ENCODE results near the gene TENM4.
"Not testable (repeated sequence)": the region's sequence is repeated elsewhere in the genome, so short reads cannot be mapped to it uniquely, and the experiment has no call there.

TENM4 gene

GRCh38 chr11:78922859-78923625, 517.8 kb downstream of the TENM4 start:
- DNase-seq = no peak

GRCh38 chr11:78921509-78921908, 519.3 kb downstream of the TENM4 start:
- DNase-seq = no peak

- DNase-seq = no peak
These were observed 520.5 kb downstream of the TENM4 start for GRCh38 chr11:78920329-78920728.

- no peak for DNase-seq
These were observed 524.1 kb downstream of the TENM4 start for GRCh38 chr11:78916759-78917158.

- no peak for DNase-seq
These were observed 526.3 kb downstream of the TENM4 start for GRCh38 chr11:78914503-78914902.

- no peak for DNase-seq
These were observed 528.1 kb downstream of the TENM4 start for GRCh38 chr11:78912778-78913177.

GRCh38 chr11:78910322-78910721, 530.5 kb downstream of the TENM4 start:
- DNase-seq = no peak

GRCh38 chr11:78909386-78909785, 531.4 kb downstream of the TENM4 start:
- peak in 1 of 2 donors; percentile 2 for DNase-seq

GRCh38 chr11:78907636-78908035, 533.2 kb downstream of the TENM4 start:
- no peak for DNase-seq

GRCh38 chr11:78906566-78906965, 534.3 kb downstream of the TENM4 start:
- DNase-seq = no peak

- DNase-seq = no peak
These were observed 535.1 kb downstream of the TENM4 start for GRCh38 chr11:78905756-78906155.

GRCh38 chr11:78902771-78903507, 537.9 kb downstream of the TENM4 start:
- no peak for DNase-seq

GRCh38 chr11:78901831-78902230, 539.0 kb downstream of the TENM4 start:
- no peak for DNase-seq

- DNase-seq = no peak
These were observed 542.5 kb downstream of the TENM4 start for GRCh38 chr11:78898266-78898775.

GRCh38 chr11:78893996-78894395, 546.8 kb downstream of the TENM4 start:
- no peak for DNase-seq

- DNase-seq = no peak
These were observed 551.1 kb downstream of the TENM4 start for GRCh38 chr11:78889698-78890097.

- DNase-seq = no peak
These were observed 554.2 kb downstream of the TENM4 start for GRCh38 chr11:78886616-78887015.

- no peak for DNase-seq
These were observed 556.1 kb downstream of the TENM4 start for GRCh38 chr11:78884761-78885160.

- no peak for DNase-seq
These were observed 557.3 kb downstream of the TENM4 start for GRCh38 chr11:78883506-78883905.

- DNase-seq = not testable (repeated sequence)
These were observed 561.5 kb downstream of the TENM4 start for GRCh38 chr11:78879094-78879980.

- DNase-seq = no peak
These were observed 562.2 kb downstream of the TENM4 start for GRCh38 chr11:78878631-78879030.

GRCh38 chr11:78876676-78877075, 564.2 kb downstream of the TENM4 start:
- DNase-seq = no peak

GRCh38 chr11:78870655-78871054, 570.2 kb downstream of the TENM4 start:
- DNase-seq = no peak

All from inflammatory macrophage treated with lipopolysaccharide for 1 hour (primary cell).